ENCODE results near the gene ALDH3B1.

- TF ChIP-seq CTCF (IDR thresholded peaks at IDR 0.05; ENCODE audit: low read depth, low read length) = no peak
- peak; percentile 66 for TF ChIP-seq POLR2A (IDR thresholded peaks at IDR 0.05; ENCODE audit: extremely low read depth, insufficient read length)
- TF ChIP-seq MAX (IDR thresholded peaks at IDR 0.05; ENCODE audit: low read depth, low read length) = no peak; the same call in 1 of the 2 replicates
Observed at GRCh38 chr11:68030318-68031143, 20.4 kb downstream of the ALDH3B1 start, which contains the start of gene NDUFS8.
